SU-DHL-6 (cell line): ENCODE results near the gene PMEL.
A peak's percentile ranks its signal among the peaks of the same experiment; 100 is the strongest.

Source experiments
- H2AFZ ChIP-seq: fragments of 200-600 bp; sonication (generic); 2 replicates; pipeline ENCODE4 v1.6.1; 2014; ENCODE audit warnings: low read depth, mild to moderate bottlenecking, moderate library complexity, mixed read lengths, antibody characterized with exemption, low read length; ENCODE audit not compliant: severe bottlenecking
- H3F3A ChIP-seq: fragments of 200-600 bp; shearing (Covaris generic); 2 replicates; pipeline ENCODE4 v1.6.0; 2016; ENCODE audit warnings: antibody characterized with exemption, mild to moderate bottlenecking; ENCODE audit not compliant: insufficient read depth
- H3K27ac ChIP-seq: fragments of 200-600 bp; sonication (generic); 2 replicates; pipeline ENCODE4 v1.5.1; 2016; ENCODE audit warnings: low read depth, mild to moderate bottlenecking, low read length, moderate library complexity, mixed read lengths
- H3K27me3 ChIP-seq: fragments of 200-600 bp; sonication (generic), shearing (Covaris generic); 2 replicates; pipeline ENCODE4 v1.6.0; 2014; ENCODE audit warnings: mild to moderate bottlenecking, low read length
- H3K36me3 ChIP-seq: fragments of 200-600 bp; sonication (generic); 2 replicates; pipeline ENCODE4 v1.6.1; 2014; ENCODE audit warnings: mild to moderate bottlenecking, low read length, mixed read lengths
- H3K4me2 ChIP-seq: fragments of 300-600, 200-600 bp; shearing (Covaris generic), sonication (generic); 2 replicates; pipeline ENCODE4 v1.6.0; 2014; ENCODE audit warnings: low read length, low read depth, mild to moderate bottlenecking; ENCODE audit not compliant: poor library complexity, severe bottlenecking
- H3K4me3 ChIP-seq: fragments of 200-600 bp; sonication (generic); 2 replicates; pipeline ENCODE4 v1.5.1; 2014; ENCODE audit warnings: antibody characterized with exemption, low read length, mild to moderate bottlenecking, mixed read lengths; ENCODE audit not compliant: insufficient read depth, poor library complexity, severe bottlenecking
- H3K79me2 ChIP-seq: fragments of 200-600 bp; sonication (generic); 2 replicates; pipeline ENCODE4 v1.6.1; 2014; ENCODE audit warnings: mild to moderate bottlenecking, low read length, moderate library complexity; ENCODE audit not compliant: insufficient read depth
- H3K9ac ChIP-seq: fragments of 200-600 bp; sonication (generic); 2 replicates; pipeline ENCODE4 v1.7.0; 2014; ENCODE audit warnings: mild to moderate bottlenecking, low read length
- H3K9me2 ChIP-seq: fragments of 200-600 bp; sonication (generic); replicated peaks from 2 replicates; pipeline ENCODE4 v1.6.1; 2014; ENCODE audit warnings: low read length; ENCODE audit not compliant: insufficient read depth
- H3K9me3 ChIP-seq: fragments of 200-600 bp; sonication (generic); 2 replicates; pipeline ENCODE4 v1.6.1; 2014; ENCODE audit warnings: low read length, mixed read lengths; ENCODE audit not compliant: insufficient read depth
- H4K20me1 ChIP-seq: fragments of 200-600 bp; sonication (generic); 2 replicates; pipeline ENCODE4 v1.6.1; 2014; ENCODE audit warnings: low read depth, mild to moderate bottlenecking, antibody characterized with exemption, low read length, moderate library complexity, mixed read lengths
- CTCF ChIP-seq: fragments of 200-600 bp; sonication (generic); IDR thresholded peaks from one replicate; pipeline ENCODE4 v1.5.1; 2017; ENCODE audit warnings: antibody characterized with exemption, mild to moderate bottlenecking, low read length, moderate library complexity; ENCODE audit not compliant: insufficient read depth, poor library complexity, severe bottlenecking
- EZH2phosphoT487 ChIP-seq: fragments of 200-600 bp; sonication (generic), shearing (Covaris generic); conservative IDR thresholded peaks from 2 replicates; pipeline ENCODE4 v1.6.1; 2018; ENCODE audit warnings: mild to moderate bottlenecking, antibody characterized with exemption, low read length, moderate library complexity, mixed read lengths

The PMEL gene

GRCh38 chr12:55965941-55966407 is at the start of gene PMEL:
TSS of gene PMEL (minus strand) at chr12:55966042. CDS start at chr12:55966011, 31 bp downstream.
- Histone ChIP-seq H3K79me2 (peaks cover 22% of the 10 kb centered on the region), H4K20me1 (no peaks in the 10 kb centered on the region), H3K9ac (peak within 1 kb of the TSS; percentile 95), H3K4me3 (peak within 1 kb of the TSS; percentile 98), H3K9me3 (no peaks in the 10 kb centered on the region), H3K27ac (peak within 1 kb of the TSS; percentile 56), H3K9me2 (no peaks in the 10 kb centered on the region), H3K27me3 (no peaks in the 10 kb centered on the region), H3K36me3 (peaks cover 10% of the 10 kb centered on the region; the same call in 1 of the 2 replicates), H3K4me2 (peak within 1 kb of the TSS; percentile 94), H2AFZ (peak within 1 kb of the TSS; percentile 85), H3F3A (no peaks in the 10 kb centered on the region; the same call in 1 of the 2 replicates)
- TF ChIP-seq EZH2phosphoT487 (no peak), CTCF (no peak)

GRCh38 chr12:56014205-56014604 is 48.4 kb upstream of the PMEL start:
- TF ChIP-seq EZH2phosphoT487 (no peak), CTCF (no peak)
- Histone ChIP-seq H3K36me3 (no peaks in the 10 kb centered on the region), H3K27ac (no peak overlapping the region), H2AFZ (no peak overlapping the region), H3K27me3 (no peaks in the 10 kb centered on the region), H3K9me2 (no peaks in the 10 kb centered on the region), H4K20me1 (no peaks in the 10 kb centered on the region), H3K4me2 (no peak overlapping the region), H3K9ac (no peak overlapping the region), H3F3A (no peaks in the 10 kb centered on the region), H3K79me2 (no peaks in the 10 kb centered on the region), H3K9me3 (no peaks in the 10 kb centered on the region), H3K4me3 (no peak overlapping the region)

- H3K9ac ChIP-seq = no peak overlapping the region
- H3K4me3 ChIP-seq = no peak overlapping the region
- H3K9me3 ChIP-seq = no peaks in the 10 kb centered on the region
- H3K79me2 ChIP-seq = no peaks in the 10 kb centered on the region
- H3K36me3 ChIP-seq = no peaks in the 10 kb centered on the region
- no peaks in the 10 kb centered on the region for H4K20me1 ChIP-seq
- H3K4me2 ChIP-seq = no peak overlapping the region
- H3K27ac ChIP-seq = no peak overlapping the region
- no peaks in the 10 kb centered on the region for H3K27me3 ChIP-seq
- no peak overlapping the region for H2AFZ ChIP-seq
- TF ChIP-seq CTCF (no peak), EZH2phosphoT487 (no peak)
- H3K9me2 ChIP-seq = no peaks in the 10 kb centered on the region
- no peaks in the 10 kb centered on the region for H3F3A ChIP-seq
These were observed 47.6 kb upstream of the PMEL start for GRCh38 chr12:56013482-56013881.
